ENCODE data around the gene F10. TPM values are rescaled to one million over a fixed set of nuclear protein-coding genes. Genes with fewer than 3 reads are reported as not detected.

Gene F10
- total and polyA plus RNA-seq, 2 of the 13 experiments (the other 11 are each of a cell fraction or from before 2014, with no cell fraction given): 58.4 to 237 TPM

- TF ChIP-seq TFAP4 (IDR thresholded peaks at IDR 0.05; ENCODE audit: borderline replicate concordance, low read depth) (peak; percentile 66; the same call in 1 of the 2 replicates), SPEN (CRISPR knock-in tag; IDR thresholded peaks at IDR 0.05; ENCODE audit: low read depth) (no peak), NCOA1 (CRISPR knock-in tag; IDR thresholded peaks at IDR 0.05) (no peak), HDAC2 (CRISPR knock-in tag; IDR thresholded peaks at IDR 0.05) (peak; percentile 70), IRF9 (CRISPR knock-in tag; IDR thresholded peaks at IDR 0.05; ENCODE audit: borderline replicate concordance) (no peak), EED (CRISPR knock-in tag; IDR thresholded peaks at IDR 0.05) (no peak), ZNF605 (CRISPR knock-in tag; IDR thresholded peaks at IDR 0.05) (no peak; the same call in 1 of the 2 replicates), ZNF75D (CRISPR knock-in tag; IDR thresholded peaks at IDR 0.05; ENCODE audit: borderline replicate concordance) (no peak), RFXANK (CRISPR knock-in tag; IDR thresholded peaks at IDR 0.05) (no peak), ZMYM2 (CRISPR knock-in tag; IDR thresholded peaks at IDR 0.05) (no peak), ZBTB7B (CRISPR knock-in tag; IDR thresholded peaks at IDR 0.05) (0 out of 2 replicates have a peak, but pooled peaks have one; percentile 44), ZNF317 (CRISPR knock-in tag; IDR thresholded peaks at IDR 0.05) (no peak), RBM22 (optimal IDR thresholded peaks at IDR 0.05; ENCODE audit: low read length) (no peak), ZBTB3 (CRISPR knock-in tag; IDR thresholded peaks at IDR 0.05; ENCODE audit: borderline replicate concordance, low read depth) (no peak), RAD51 (IDR thresholded peaks at IDR 0.05; ENCODE audit: borderline replicate concordance) (no peak), MNT (IDR thresholded peaks at IDR 0.05) (no peak), ARNT2 (CRISPR knock-in tag; IDR thresholded peaks at IDR 0.05; ENCODE audit: low read depth) (no peak), ZNF761 (CRISPR knock-in tag; conservative IDR thresholded peaks at IDR 0.05) (no peak), ZNF614 (CRISPR knock-in tag; IDR thresholded peaks at IDR 0.05; ENCODE audit: borderline replicate concordance) (no peak)
- TF ChIP-seq, protein P1, sequence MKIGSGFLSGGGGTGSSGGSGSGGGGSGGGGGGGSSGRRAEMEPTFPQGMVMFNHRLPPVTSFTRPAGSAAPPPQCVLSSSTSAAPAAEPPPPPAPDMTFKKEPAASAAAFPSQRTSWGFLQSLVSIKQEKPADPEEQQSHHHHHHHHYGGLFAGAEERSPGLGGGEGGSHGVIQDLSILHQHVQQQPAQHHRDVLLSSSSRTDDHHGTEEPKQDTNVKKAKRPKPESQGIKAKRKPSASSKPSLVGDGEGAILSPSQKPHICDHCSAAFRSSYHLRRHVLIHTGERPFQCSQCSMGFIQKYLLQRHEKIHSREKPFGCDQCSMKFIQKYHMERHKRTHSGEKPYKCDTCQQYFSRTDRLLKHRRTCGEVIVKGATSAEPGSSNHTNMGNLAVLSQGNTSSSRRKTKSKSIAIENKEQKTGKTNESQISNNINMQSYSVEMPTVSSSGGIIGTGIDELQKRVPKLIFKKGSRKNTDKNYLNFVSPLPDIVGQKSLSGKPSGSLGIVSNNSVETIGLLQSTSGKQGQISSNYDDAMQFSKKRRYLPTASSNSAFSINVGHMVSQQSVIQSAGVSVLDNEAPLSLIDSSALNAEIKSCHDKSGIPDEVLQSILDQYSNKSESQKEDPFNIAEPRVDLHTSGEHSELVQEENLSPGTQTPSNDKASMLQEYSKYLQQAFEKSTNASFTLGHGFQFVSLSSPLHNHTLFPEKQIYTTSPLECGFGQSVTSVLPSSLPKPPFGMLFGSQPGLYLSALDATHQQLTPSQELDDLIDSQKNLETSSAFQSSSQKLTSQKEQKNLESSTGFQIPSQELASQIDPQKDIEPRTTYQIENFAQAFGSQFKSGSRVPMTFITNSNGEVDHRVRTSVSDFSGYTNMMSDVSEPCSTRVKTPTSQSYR (CRISPR knock-in tag; IDR thresholded peaks at IDR 0.05; ENCODE audit: borderline replicate concordance): peak; percentile 75; the same call in 1 of the 2 replicates
- TF ChIP-seq, protein P2, sequence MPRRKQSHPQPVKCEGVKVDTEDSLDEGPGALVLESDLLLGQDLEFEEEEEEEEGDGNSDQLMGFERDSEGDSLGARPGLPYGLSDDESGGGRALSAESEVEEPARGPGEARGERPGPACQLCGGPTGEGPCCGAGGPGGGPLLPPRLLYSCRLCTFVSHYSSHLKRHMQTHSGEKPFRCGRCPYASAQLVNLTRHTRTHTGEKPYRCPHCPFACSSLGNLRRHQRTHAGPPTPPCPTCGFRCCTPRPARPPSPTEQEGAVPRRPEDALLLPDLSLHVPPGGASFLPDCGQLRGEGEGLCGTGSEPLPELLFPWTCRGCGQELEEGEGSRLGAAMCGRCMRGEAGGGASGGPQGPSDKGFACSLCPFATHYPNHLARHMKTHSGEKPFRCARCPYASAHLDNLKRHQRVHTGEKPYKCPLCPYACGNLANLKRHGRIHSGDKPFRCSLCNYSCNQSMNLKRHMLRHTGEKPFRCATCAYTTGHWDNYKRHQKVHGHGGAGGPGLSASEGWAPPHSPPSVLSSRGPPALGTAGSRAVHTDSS (CRISPR knock-in tag; conservative IDR thresholded peaks at IDR 0.05): no peak
Measured at GRCh38 chr13:113169277-113170272, 47.0 kb downstream of the F10 start (continued).
